GM19455 (cell line): ENCODE results near the gene SYNGR1.
"Not testable (repeated sequence)": the region's sequence is repeated elsewhere in the genome, so short reads cannot be mapped to it uniquely, and the experiment has no call there.

Experiments
- ATAC-seq: cut with Tn5 transposase; IDR thresholded peaks from one replicate; pipeline ENCODE4 v1.9.1; 2021; ENCODE audit not compliant: unreplicated experiment

Gene SYNGR1

GRCh38 chr22:39401301-39401631, 51.5 kb downstream of the SYNGR1 start:
- ATAC-seq = no peak

DNA sequence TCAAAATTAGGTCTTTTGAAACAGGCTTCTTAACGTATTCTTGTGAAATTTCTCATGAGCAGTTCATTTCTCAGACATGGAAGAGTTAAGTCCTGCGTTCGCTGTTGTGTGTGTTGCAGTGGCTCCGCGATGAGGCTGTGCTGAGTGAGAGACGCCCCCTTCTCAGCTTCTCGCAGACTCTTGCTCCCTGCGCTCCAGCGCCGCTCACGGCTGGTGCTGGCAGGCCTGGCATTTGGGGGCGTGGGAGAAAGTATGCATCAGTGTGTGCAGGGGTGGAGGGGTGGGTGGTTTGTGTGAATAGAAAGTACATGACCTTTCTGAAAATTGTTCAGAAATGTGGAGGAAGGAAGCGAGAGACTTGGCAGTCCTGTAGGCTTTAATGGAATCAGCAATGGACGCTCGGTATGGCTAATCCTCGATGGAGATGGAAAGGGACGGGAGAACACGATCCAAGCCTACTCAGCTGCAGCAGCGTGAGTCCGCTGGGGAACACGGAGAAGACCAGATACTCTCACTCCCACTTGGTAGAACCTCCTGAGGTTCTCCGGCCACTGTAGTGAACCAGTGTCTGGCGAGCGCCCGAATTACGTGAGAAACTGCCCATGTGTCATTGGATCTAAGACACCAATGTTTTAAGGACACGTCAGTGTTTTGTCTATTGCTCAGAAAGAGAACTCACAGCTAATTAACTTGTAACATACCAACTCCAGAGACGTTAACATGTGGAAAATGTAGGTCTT, 55.7 kb downstream of the SYNGR1 start:
- no peak for ATAC-seq

GRCh38 chr22:39408173-39408572, 58.4 kb downstream of the SYNGR1 start:
- ATAC-seq = no peak

- no peak for ATAC-seq
Observed at GRCh38 chr22:39408807-39409206, 59.0 kb downstream of the SYNGR1 start.

- ATAC-seq = no peak
Observed at GRCh38 chr22:39409516-39410029, 59.8 kb downstream of the SYNGR1 start.

GRCh38 chr22:39410264-39410663, 60.5 kb downstream of the SYNGR1 start:
- ATAC-seq = no peak

DNA sequence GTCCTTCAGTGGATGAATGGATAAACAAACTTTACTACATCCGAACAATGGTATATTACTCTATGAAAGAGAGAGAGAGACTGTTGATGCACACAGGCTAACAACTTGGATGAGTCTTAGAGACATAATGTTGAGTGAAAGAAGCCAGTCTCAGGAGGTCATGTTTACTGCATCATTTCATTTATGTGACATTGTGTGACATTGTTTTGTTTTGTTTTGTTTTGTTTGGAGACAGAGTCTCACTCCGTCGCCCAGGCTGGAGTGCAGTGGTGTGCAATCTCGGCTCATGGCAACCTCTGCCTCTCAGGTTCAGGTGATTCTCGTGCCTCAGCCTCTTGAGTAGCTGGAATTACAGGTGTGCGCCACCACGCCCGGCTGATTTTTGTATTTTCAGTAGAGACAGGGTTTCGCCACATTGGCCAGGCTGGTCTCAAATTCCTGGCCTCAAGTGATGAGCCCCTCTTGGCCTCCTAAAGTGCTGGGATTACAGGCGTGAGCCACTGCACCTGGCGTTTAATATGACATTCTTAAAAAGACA, 62.1 kb downstream of the SYNGR1 start:
- ATAC-seq = not testable (repeated sequence)

- ATAC-seq = not testable (repeated sequence)
Observed at GRCh38 chr22:39413204-39413603, 63.4 kb downstream of the SYNGR1 start.

GRCh38 chr22:39414377-39414776, 64.6 kb downstream of the SYNGR1 start:
- no peak for ATAC-seq

DNA sequence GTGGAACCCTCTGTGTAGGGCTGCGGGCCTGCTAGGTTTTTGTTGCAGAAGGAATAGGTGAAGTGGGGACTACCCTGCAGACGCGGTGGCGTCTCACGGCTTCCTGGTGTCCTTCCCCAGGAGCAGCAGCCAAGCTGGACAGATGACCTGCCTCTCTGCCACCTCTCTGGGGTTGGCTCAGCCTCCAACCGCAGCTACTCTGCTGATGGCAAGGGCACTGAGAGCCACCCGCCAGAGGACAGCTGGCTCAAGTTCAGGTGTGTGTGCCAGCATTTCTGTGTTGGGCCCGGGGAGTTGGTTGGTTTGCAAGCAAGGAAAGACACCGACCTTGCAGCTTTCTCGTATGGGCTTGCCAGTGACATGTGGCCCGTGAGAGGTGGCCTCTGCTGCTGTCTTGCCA, 65.1 kb downstream of the SYNGR1 start:
- no peak for ATAC-seq

GRCh38 chr22:39415506-39415905, 65.7 kb downstream of the SYNGR1 start:
- ATAC-seq = no peak

DNA sequence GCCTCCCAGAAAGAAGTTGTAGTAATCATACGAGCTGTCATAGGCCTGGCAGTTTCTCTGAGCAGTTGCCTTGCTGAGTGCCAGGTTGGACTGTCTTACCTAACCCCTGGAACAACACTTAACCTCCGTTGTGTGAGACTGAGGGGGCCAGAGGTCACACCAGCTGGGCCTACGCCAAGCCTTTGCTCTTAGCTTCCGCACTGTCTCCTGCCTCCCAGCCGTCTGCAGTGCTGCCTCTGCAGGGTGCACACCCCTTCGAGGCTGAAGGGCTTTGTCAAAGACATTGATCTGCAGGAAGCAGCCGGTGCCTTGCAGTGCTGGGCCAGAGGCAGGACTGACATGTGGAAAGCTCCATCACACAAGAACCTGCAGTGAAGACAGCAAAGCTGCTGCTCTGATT, 66.5 kb downstream of the SYNGR1 start:
- no peak for ATAC-seq

- no peak for ATAC-seq
Observed at GRCh38 chr22:39417641-39418040, 67.8 kb downstream of the SYNGR1 start.

GRCh38 chr22:39418696-39419095, 68.9 kb downstream of the SYNGR1 start:
- no peak for ATAC-seq

- ATAC-seq = no peak
Observed at GRCh38 chr22:39419096-39419495, 69.3 kb downstream of the SYNGR1 start.

GRCh38 chr22:39419911-39420310, 70.1 kb downstream of the SYNGR1 start:
- ATAC-seq = no peak

- no peak for ATAC-seq
Observed at GRCh38 chr22:39421691-39422090, 71.9 kb downstream of the SYNGR1 start.

- ATAC-seq = no peak
Observed at GRCh38 chr22:39422101-39422500, 72.3 kb downstream of the SYNGR1 start.

- ATAC-seq = no peak
Observed at GRCh38 chr22:39422721-39423120, 72.9 kb downstream of the SYNGR1 start.

GRCh38 chr22:39423976-39424375, 74.2 kb downstream of the SYNGR1 start:
- ATAC-seq = no peak

DNA sequence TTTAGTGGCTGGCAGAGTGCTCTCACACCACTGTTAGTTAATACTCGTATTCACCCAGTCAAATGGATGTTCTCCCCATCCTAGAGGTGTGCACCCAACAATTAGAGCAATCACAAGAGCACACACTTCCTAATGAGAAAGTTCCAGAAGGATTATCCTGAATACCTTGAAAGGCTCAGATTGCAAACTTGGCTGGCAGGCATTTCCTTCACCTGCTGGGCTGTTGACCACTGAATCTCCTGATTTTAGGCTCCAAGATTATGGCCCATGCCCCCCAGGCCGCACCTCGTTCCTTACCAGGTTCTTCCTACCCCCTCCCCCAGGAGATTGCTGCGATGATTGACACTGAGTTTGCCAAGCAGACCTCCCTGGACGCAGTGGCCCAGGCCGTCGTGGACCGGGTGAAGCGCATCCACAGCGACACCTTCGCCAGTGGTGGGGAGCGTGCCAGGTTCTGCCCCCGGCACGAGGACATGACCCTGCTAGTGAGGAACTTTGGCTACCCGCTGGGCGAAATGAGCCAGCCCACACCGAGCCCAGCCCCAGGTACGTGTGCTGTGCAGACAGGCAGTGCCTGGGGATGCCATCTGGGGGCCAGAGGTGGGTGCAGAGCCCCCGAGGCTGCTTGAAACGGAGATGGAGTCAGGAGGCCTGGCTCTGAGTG, 76.7 kb downstream of the SYNGR1 start:
- ATAC-seq = no peak
